IPS-11a (cell line): Measurements from ENCODE around the gene FYB1.

Experiments used
- H3K4me3 ChIP-seq: one replicate; pipeline ENCODE4 v1.5.1; 2013; ENCODE audit warnings: low read depth, low read length, control low read depth

The FYB1 gene

GRCh38 chr5:39131210-39132127 is 87.9 kb downstream of the FYB1 start:
- no peak overlapping the region for H3K4me3 ChIP-seq

- H3K4me3 ChIP-seq: no peak overlapping the region
These were observed 88.6 kb downstream of the FYB1 start for GRCh38 chr5:39130716-39131115.

- no peak overlapping the region for H3K4me3 ChIP-seq
These were observed 97.4 kb downstream of the FYB1 start for GRCh38 chr5:39121922-39122321.

- H3K4me3 ChIP-seq: no peak overlapping the region
These were observed 98.0 kb downstream of the FYB1 start for GRCh38 chr5:39121315-39121714.

- no peak overlapping the region for H3K4me3 ChIP-seq
These were observed 99.3 kb downstream of the FYB1 start for GRCh38 chr5:39120052-39120420.

- H3K4me3 ChIP-seq: no peak overlapping the region
These were observed 99.8 kb downstream of the FYB1 start for GRCh38 chr5:39119404-39120051.

- no peak overlapping the region for H3K4me3 ChIP-seq
These were observed 100.7 kb downstream of the FYB1 start for GRCh38 chr5:39118638-39119037.

GRCh38 chr5:39117401-39117800 is 102.0 kb downstream of the FYB1 start:
- H3K4me3 ChIP-seq: no peak overlapping the region

- H3K4me3 ChIP-seq: no peak overlapping the region
These were observed 102.8 kb downstream of the FYB1 start for GRCh38 chr5:39116344-39117170.

GRCh38 chr5:39115644-39116343 is 103.6 kb downstream of the FYB1 start:
- H3K4me3 ChIP-seq: no peak overlapping the region

- H3K4me3 ChIP-seq: no peak overlapping the region
These were observed 105.2 kb downstream of the FYB1 start for GRCh38 chr5:39114155-39114554.

- no peak overlapping the region for H3K4me3 ChIP-seq
These were observed 105.9 kb downstream of the FYB1 start for GRCh38 chr5:39113354-39113953.

GRCh38 chr5:39109606-39110005 is 109.8 kb downstream of the FYB1 start:
- H3K4me3 ChIP-seq: no peak overlapping the region

GRCh38 chr5:39108987-39109386 is 110.4 kb downstream of the FYB1 start:
- H3K4me3 ChIP-seq: no peak overlapping the region

- H3K4me3 ChIP-seq: no peak overlapping the region
These were observed 112.0 kb downstream of the FYB1 start for GRCh38 chr5:39107350-39107749.

GRCh38 chr5:39106322-39106721 is 113.0 kb downstream of the FYB1 start:
- H3K4me3 ChIP-seq: no peak overlapping the region

- no peak overlapping the region for H3K4me3 ChIP-seq
These were observed 115.1 kb downstream of the FYB1 start for GRCh38 chr5:39104221-39104620.

- no peak overlapping the region for H3K4me3 ChIP-seq
These were observed 116.6 kb downstream of the FYB1 start for GRCh38 chr5:39102684-39103155.

- H3K4me3 ChIP-seq: no peak overlapping the region
These were observed 118.4 kb downstream of the FYB1 start for GRCh38 chr5:39100851-39101396.

GRCh38 chr5:39100301-39100850 is 119.0 kb downstream of the FYB1 start:
- no peak overlapping the region for H3K4me3 ChIP-seq
